ENCODE results near the gene SCT.

DNA sequence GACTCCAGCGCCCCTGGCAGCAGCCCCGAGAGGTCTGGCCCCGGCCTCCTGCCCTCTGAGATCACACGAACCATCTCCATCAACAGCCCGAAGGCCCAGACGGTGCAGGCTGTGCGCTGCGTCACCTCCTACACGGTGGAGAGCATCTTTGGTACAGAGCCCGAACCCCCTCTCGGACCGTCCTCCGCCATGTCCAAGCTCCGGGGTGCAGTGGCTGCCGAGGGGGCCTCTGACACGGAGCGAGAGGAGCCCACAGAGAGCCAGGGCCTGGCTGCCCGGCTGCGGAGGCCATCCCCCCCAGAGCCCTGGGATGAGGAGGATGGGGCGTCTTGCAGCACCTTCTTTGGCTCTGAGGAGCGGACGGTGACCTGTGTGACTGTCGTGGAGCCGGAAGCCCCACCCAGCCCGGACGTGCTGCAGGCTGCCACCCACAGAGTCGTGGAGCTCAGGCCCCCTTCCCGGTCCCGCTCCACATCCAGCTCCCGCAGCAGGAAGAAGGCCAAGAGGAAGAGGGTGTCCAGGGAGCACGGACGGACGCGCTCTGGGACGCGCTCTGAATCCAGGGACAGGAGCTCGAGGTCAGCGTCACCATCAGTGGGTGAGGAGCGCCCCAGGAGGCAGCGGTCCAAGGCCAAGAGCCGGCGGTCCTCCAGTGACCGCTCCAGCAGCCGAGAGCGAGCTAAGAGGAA is 18.9 kb downstream of the SCT start:
- TF ChIP-seq EZH2 (IDR thresholded peaks at IDR 0.05; ENCODE audit: insufficient read depth, poor library complexity, severe bottlenecking) = no peak
- no peak for TF ChIP-seq EZH2phosphoT487 (IDR thresholded peaks at IDR 0.05; ENCODE audit: insufficient read depth, low read depth)

Data from GM23248 (cell line).